GM23248 (cell line): Measurements from ENCODE around the gene RAB11A. TPM values are rescaled to one million over a fixed set of nuclear protein-coding genes. Genes with fewer than 3 reads are reported as not detected.

Experiments used
- DNase-seq: peaks from one replicate; pipeline ENCODE4 v3.0.0-alpha.2; 2015
- H2AFZ ChIP-seq: fragments of 200-600 bp; sonication (generic); 2 replicates; pipeline ENCODE4 v1.6.1; 2016; ENCODE audit warnings: antibody characterized with exemption
- H3F3A ChIP-seq: fragments of 200-600 bp; sonication (generic); 2 replicates; pipeline ENCODE4 v1.6.1; 2016; ENCODE audit warnings: mild to moderate bottlenecking, antibody characterized with exemption, mixed run types; ENCODE audit not compliant: insufficient read depth
- H3K27ac ChIP-seq: fragments of 200-600 bp; sonication (generic); 2 replicates; pipeline ENCODE4 v1.5.1; 2016; ENCODE audit warnings: mild to moderate bottlenecking
- H3K27me3 ChIP-seq: fragments of 200-600 bp; sonication (generic); replicated peaks from 2 replicates; pipeline ENCODE4 v1.6.1; 2016; ENCODE audit warnings: mild to moderate bottlenecking; ENCODE audit not compliant: insufficient read depth
- H3K36me3 ChIP-seq: fragments of 200-600 bp; sonication (generic); 2 replicates; pipeline ENCODE4 v1.6.1; 2016; ENCODE audit warnings: low read depth, mild to moderate bottlenecking
- H3K4me1 ChIP-seq: fragments of 200-600 bp; sonication (generic); 2 replicates; pipeline ENCODE4 v1.6.1; 2016; ENCODE audit warnings: mild to moderate bottlenecking; ENCODE audit not compliant: insufficient read depth
- H3K4me2 ChIP-seq: fragments of 200-600 bp; sonication (generic); one replicate; pipeline ENCODE4 v1.6.1; 2016; ENCODE audit warnings: mild to moderate bottlenecking; ENCODE audit not compliant: unreplicated experiment
- H3K4me3 ChIP-seq: fragments of 200-600 bp; sonication (generic); 2 replicates; pipeline ENCODE4 v1.5.1; 2016; ENCODE audit warnings: mild to moderate bottlenecking
- H3K79me2 ChIP-seq: fragments of 200-600 bp; sonication (generic); 2 replicates; pipeline ENCODE4 v1.6.1; 2016; ENCODE audit warnings: mild to moderate bottlenecking; ENCODE audit not compliant: insufficient read depth
- H3K9ac ChIP-seq: fragments of 200-600 bp; sonication (generic); 2 replicates; pipeline ENCODE4 v1.6.1; 2016; ENCODE audit warnings: mild to moderate bottlenecking
- H3K9me2 ChIP-seq: fragments of 200-600 bp; sonication (generic); 2 replicates; pipeline ENCODE4 v1.6.1; 2016; ENCODE audit warnings: mixed run types, mild to moderate bottlenecking, moderate library complexity; ENCODE audit not compliant: insufficient read depth
- H3K9me3 ChIP-seq: fragments of 200-600 bp; sonication (generic); one replicate; pipeline ENCODE4 v1.6.1; 2017; ENCODE audit warnings: low read depth
- H4K20me1 ChIP-seq: fragments of 200-600 bp; sonication (generic); 2 replicates; pipeline ENCODE4 v1.6.0; 2016; ENCODE audit not compliant: insufficient read depth
- EZH2 ChIP-seq: fragments of 200-600 bp; sonication (generic); IDR thresholded peaks from 2 replicates; pipeline ENCODE4 v1.6.1; 2018; ENCODE audit warnings: antibody characterized with exemption, mild to moderate bottlenecking; ENCODE audit not compliant: insufficient read depth, poor library complexity, severe bottlenecking
- EZH2phosphoT487 ChIP-seq: fragments of 200-600 bp; sonication (generic); IDR thresholded peaks from 2 replicates; pipeline ENCODE4 v1.6.1; 2018; ENCODE audit warnings: antibody characterized with exemption, moderate library complexity, mild to moderate bottlenecking, low read depth; ENCODE audit not compliant: insufficient read depth
- WGBS, 2 experiments: methylation state at CpG; one replicate each; pipeline ENCODE4 v1.1.6; 2015 to 2017; ENCODE audit warnings: low lambda C conversion rate in 2 of 2, low coverage in 1 of 2; ENCODE audit errors: missing lambda C conversion rate in 2 of 2; 5-methylcytosine and 5-hydroxymethylcytosine counted together
- in situ Hi-C: fragments of 300-500 bp; cut with MboI; formaldehyde crosslinking; loops from 2 replicates; pipeline ENCODE4 v1.15.0; 2020
- polyA plus RNA-seq: library from polyadenylated mRNA; unstranded; fragments of >200 nt; fragmentation: Nextera tagmentation; extraction: Ambion mirVana; gene quantifications from 2 replicates; pipeline ENCODE4 v1.2.1, GENCODE V29; 2016
- total RNA-seq: library from RNA; depleted of rRNA; stranded (reverse); fragments of >200 nt; shearing (Covaris generic); gene quantifications from 2 replicates; pipeline ENCODE4 v1.2.3, GENCODE V29; 2014

Gene RAB11A
- total and polyA plus RNA-seq, 2 experiments from 2014 or later: 148 to 262 TPM

GRCh38 chr15:65883571-65883970, 14.3 kb downstream of the RAB11A start:
- Histone ChIP-seq H3K36me3 (peaks cover 60% of the 10 kb centered on the region), H2AFZ (no peak overlapping the region), H3K9me2 (no peaks in the 10 kb centered on the region), H4K20me1 (no peaks in the 10 kb centered on the region), H3K27ac (no peak overlapping the region), H3K9me3 (no peaks in the 10 kb centered on the region), H3K79me2 (peaks cover 92% of the 10 kb centered on the region), H3K27me3 (no peaks in the 10 kb centered on the region), H3K9ac (no peak overlapping the region), H3K4me1 (no peaks in the 10 kb centered on the region), H3K4me3 (no peak overlapping the region), H3F3A (no peaks in the 10 kb centered on the region), H3K4me2 (no peak overlapping the region)
- no peak for DNase-seq
- in situ Hi-C loops: no loop called here
- TF ChIP-seq EZH2 (no peak), EZH2phosphoT487 (no peak)
- 88 to 93% methylated on average over 6 of the region's 6 CpGs for WGBS, 2 experiments

DNA sequence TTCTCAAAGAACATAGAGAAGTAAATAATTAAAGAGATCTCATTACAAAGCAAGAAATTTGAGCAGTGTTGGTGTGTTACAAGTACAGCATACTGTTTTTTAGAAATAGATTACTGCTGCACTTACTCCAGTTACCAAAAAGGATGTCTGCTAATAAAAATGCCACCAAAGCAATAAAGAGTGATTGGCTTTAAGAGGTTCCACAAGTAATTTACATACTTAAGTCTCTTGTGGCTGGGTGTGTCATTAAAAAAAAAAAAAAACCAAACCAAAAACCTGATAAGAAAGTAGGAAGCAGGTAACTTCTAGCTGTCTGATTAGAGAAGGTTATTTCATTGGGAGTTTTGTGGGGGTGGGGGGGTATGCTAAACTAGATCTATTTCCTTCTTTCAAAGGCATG, 15.2 kb downstream of the RAB11A start:
- no peak overlapping the region for H3K27ac ChIP-seq
- peaks cover 92% of the 10 kb centered on the region for H3K79me2 ChIP-seq
- H3K4me1 ChIP-seq: no peaks in the 10 kb centered on the region
- H4K20me1 ChIP-seq: no peaks in the 10 kb centered on the region
- peaks cover 62% of the 10 kb centered on the region for H3K36me3 ChIP-seq
- no peaks in the 10 kb centered on the region for H3K27me3 ChIP-seq
- DNase-seq: no peak
- no peak overlapping the region for H3K4me2 ChIP-seq
- no peaks in the 10 kb centered on the region for H3K9me2 ChIP-seq
- no peak overlapping the region for H3K9ac ChIP-seq
- H3F3A ChIP-seq: no peaks in the 10 kb centered on the region
- H3K4me3 ChIP-seq: no peak overlapping the region
- no peak overlapping the region for H2AFZ ChIP-seq
- H3K9me3 ChIP-seq: no peaks in the 10 kb centered on the region
- TF ChIP-seq EZH2 (no peak), EZH2phosphoT487 (no peak)
- in situ Hi-C loops: no loop called here

- 67 to 74% methylated on average over 4 of the region's 4 CpGs for WGBS, 2 experiments
- peaks cover 51% of the 10 kb centered on the region for H3K36me3 ChIP-seq
- H3K79me2 ChIP-seq: peaks cover 92% of the 10 kb centered on the region
Observed at GRCh38 chr15:65885668-65886218, 16.5 kb downstream of the RAB11A start.

DNA sequence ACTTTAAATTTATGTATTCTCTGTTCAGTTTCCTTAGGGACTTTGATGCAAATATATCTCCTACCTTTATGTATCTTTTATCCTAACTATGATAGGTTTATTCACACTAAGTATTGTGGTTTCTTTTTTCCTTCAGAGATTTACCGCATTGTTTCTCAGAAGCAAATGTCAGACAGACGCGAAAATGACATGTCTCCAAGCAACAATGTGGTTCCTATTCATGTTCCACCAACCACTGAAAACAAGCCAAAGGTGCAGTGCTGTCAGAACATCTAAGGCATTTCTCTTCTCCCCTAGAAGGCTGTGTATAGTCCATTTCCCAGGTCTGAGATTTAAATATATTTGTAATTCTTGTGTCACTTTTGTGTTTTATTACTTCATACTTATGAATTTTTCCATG, 18.3 kb downstream of the RAB11A start:
- Histone ChIP-seq H3K4me3 (no peak overlapping the region), H3K9me3 (no peaks in the 10 kb centered on the region), H3K9ac (no peak overlapping the region), H4K20me1 (0 out of 2 replicates have a peak, but pooled peaks cover 3% of the 10 kb centered on the region), H3K79me2 (peaks cover 89% of the 10 kb centered on the region), H3K9me2 (no peaks in the 10 kb centered on the region), H3K27me3 (no peaks in the 10 kb centered on the region), H3K27ac (no peak overlapping the region), H3K4me2 (no peak overlapping the region), H3K36me3 (peaks cover 44% of the 10 kb centered on the region), H3K4me1 (no peaks in the 10 kb centered on the region), H2AFZ (no peak overlapping the region), H3F3A (no peaks in the 10 kb centered on the region)
- TF ChIP-seq EZH2 (no peak), EZH2phosphoT487 (no peak)
- in situ Hi-C loops: no loop called here
- 62 to 67% methylated on average over 3 of the region's 3 CpGs for WGBS, 2 experiments
- DNase-seq: no peak

More at GRCh38 chr15:65885668-65886218, 16.5 kb downstream of the RAB11A start:
- DNase-seq: no peak
- H3K9me2 ChIP-seq: no peaks in the 10 kb centered on the region
- H3K4me2 ChIP-seq: no peak overlapping the region
- no peaks in the 10 kb centered on the region for H4K20me1 ChIP-seq
- H2AFZ ChIP-seq: no peak overlapping the region
- no peak overlapping the region for H3K27ac ChIP-seq
- TF ChIP-seq EZH2phosphoT487 (no peak), EZH2 (no peak)
- H3K9me3 ChIP-seq: no peaks in the 10 kb centered on the region
- no peaks in the 10 kb centered on the region for H3K27me3 ChIP-seq
- H3F3A ChIP-seq: no peaks in the 10 kb centered on the region
- H3K4me1 ChIP-seq: no peaks in the 10 kb centered on the region
- no peak overlapping the region for H3K9ac ChIP-seq
- in situ Hi-C loops: no loop called here
- no peak overlapping the region for H3K4me3 ChIP-seq

DNA sequence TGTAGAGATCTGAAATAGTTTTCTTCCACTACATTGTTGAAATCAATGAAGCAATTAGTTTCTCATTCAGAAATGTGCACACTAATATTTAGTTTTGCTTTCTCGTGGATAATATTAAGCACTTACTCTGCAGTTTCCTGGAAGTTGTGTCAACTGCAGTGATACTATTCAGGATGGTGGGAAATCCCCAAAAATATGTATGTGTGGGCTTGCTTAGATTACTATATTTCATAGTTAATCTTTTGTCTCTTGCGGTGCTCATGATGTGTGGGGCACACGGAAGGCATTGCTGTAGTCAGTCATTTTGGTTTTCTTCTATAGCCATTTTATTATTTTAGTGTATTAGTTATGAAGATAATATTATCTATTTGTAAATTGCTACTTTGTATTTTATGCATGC, 19.7 kb downstream of the RAB11A start:
- H3K9me2 ChIP-seq: no peaks in the 10 kb centered on the region
- 0 out of 2 replicates have a peak, but pooled peaks cover 3% of the 10 kb centered on the region for H4K20me1 ChIP-seq
- 69 to 70% methylated on average over 3 of the region's 3 CpGs for WGBS, 2 experiments
- H3K79me2 ChIP-seq: peaks cover 83% of the 10 kb centered on the region
- no peak for TF ChIP-seq EZH2
- no peak for TF ChIP-seq EZH2phosphoT487
- H3K4me3 ChIP-seq: no peak overlapping the region
- H3K27me3 ChIP-seq: no peaks in the 10 kb centered on the region
- no peak overlapping the region for H2AFZ ChIP-seq
- peaks cover 42% of the 10 kb centered on the region for H3K36me3 ChIP-seq
- no peak for DNase-seq
- H3F3A ChIP-seq: no peaks in the 10 kb centered on the region
- no peak overlapping the region for H3K4me2 ChIP-seq
- no peak overlapping the region for H3K27ac ChIP-seq
- in situ Hi-C loops: no loop called here
- no peaks in the 10 kb centered on the region for H3K4me1 ChIP-seq
- H3K9ac ChIP-seq: no peak overlapping the region
- H3K9me3 ChIP-seq: no peaks in the 10 kb centered on the region
